GM10266 (cell line): ENCODE measurements around the gene JMJD8.

ENCODE experiments used
- DNase-seq: peaks from one replicate; pipeline ENCODE4 v3.0.0; 2012; ENCODE audit errors: extremely low spot score
- CTCF ChIP-seq: IDR thresholded peaks from 2 replicates; pipeline ENCODE4 v1.5.1; 2012; ENCODE audit warnings: mild to moderate bottlenecking, low read depth; ENCODE audit not compliant: control insufficient read depth, insufficient read depth; ENCODE audit errors: missing control alignments

Gene JMJD8

GRCh38 chr16:684071-684794 lies at the start of gene JMJD8:
JMJD8 (minus strand) TSS chr16:684334; CDS start chr16:684319, 15 bp downstream.
- peak; percentile 99 for DNase-seq
- no peak for TF ChIP-seq CTCF

- TF ChIP-seq CTCF = peak; percentile 50
- DNase-seq = no peak
Observed at GRCh38 chr16:733382-734207, 49.5 kb upstream of the JMJD8 start.

GRCh38 chr16:732936-733335 lies 48.8 kb upstream of the JMJD8 start:
- no peak for DNase-seq
- peak; percentile 20 for TF ChIP-seq CTCF

GRCh38 chr16:732332-732731 lies 48.2 kb upstream of the JMJD8 start:
- no peak for DNase-seq
- TF ChIP-seq CTCF = no peak

GRCh38 chr16:730666-731509 lies 46.8 kb upstream of the JMJD8 start:
- no peak for DNase-seq
- no peak for TF ChIP-seq CTCF

GRCh38 chr16:729768-730665 lies 45.9 kb upstream of the JMJD8 start:
- TF ChIP-seq CTCF = no peak
- no peak for DNase-seq
